HG03159 (cell line): ENCODE data around the gene IQCE.

Experiments used
- ATAC-seq: cut with Tn5 transposase; IDR thresholded peaks from one replicate; pipeline ENCODE4 v1.9.1; 2021; ENCODE audit warnings: mild to moderate bottlenecking, moderate library complexity; ENCODE audit not compliant: unreplicated experiment

Gene IQCE

DNA sequence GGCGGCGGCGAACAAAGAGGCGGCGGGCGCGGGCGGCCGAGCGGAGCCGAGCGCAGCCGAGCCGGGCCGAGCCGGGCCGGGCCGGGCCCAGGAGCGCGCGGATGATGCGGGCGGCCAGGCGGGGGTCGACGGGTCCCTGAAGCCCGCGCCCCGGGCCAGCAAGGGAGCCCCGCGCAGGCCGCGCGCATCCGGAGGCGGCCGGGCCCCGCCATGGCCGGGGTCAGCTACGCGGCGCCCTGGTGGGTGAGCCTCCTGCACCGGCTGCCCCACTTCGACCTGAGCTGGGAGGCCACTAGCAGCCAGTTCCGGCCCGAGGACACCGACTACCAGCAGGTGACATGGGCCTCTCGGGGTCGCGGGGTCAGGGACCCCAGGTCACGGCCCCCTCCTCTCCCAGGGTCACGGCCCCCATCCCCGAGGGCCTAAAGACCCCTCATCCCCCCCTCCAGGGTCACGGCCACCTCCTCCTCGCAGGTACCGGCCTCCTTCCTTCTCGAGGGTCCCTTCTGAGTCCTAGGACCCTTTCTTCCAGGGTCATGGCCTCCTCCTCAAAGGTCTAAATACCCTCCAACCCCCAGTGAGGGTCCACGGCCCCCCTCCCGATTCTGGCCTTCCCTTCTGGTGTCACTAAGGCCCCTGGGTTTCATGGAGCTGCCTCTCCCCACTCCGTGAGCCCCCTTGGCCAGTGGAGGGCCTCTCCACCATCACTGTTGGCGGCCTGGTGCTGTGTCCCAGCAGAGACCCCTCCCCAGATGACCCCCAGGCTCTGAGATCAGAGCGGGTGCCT is 73.4 kb downstream of the IQCE start, which contains the start of gene TTYH3:
Gene TTYH3, plus strand, starts transcription at position 41 of the 787 bp plus-strand sequence. Its CDS starts 170 bp downstream, at position 211.
- peak; percentile 38 for ATAC-seq

DNA sequence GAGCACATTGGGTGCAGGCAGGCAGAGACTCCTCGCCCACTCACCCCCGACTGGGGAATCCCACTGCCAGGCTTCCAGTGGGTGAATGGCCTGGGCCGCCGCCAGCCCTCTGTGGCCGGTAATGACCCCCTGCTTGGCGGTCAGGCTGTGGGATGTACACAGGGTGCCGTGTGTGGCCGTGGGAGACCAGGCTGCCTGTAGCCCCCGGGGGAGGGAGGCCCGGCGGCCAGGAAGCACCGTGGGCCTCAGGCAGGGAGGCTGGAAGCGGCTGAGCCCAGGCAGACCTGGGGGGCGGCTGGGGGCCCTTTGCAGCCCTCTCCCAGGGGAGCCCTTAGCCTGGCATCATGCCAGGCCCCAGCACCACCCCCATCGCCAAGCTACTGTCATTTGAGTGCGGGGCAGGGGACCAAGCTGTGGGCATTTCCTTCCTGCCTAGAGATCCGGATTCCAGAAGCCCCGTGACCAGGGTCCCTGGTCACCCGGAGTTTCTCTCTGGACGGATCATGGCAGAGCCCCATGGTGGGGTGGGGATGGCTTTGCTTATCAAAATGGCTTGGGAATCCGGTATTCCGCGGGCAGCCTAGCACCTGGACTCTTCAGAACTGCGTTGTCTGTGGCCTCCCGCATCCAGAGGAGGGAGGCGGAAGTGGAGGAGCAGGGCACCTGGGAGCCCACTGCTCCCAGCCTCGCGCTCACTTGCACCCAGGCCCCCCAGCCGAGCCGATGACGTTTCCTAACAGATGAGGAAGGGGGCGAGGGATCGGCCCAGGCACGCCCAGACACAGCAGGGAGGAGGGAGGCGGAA is 74.2 kb downstream of the IQCE start:
- ATAC-seq = no peak

DNA sequence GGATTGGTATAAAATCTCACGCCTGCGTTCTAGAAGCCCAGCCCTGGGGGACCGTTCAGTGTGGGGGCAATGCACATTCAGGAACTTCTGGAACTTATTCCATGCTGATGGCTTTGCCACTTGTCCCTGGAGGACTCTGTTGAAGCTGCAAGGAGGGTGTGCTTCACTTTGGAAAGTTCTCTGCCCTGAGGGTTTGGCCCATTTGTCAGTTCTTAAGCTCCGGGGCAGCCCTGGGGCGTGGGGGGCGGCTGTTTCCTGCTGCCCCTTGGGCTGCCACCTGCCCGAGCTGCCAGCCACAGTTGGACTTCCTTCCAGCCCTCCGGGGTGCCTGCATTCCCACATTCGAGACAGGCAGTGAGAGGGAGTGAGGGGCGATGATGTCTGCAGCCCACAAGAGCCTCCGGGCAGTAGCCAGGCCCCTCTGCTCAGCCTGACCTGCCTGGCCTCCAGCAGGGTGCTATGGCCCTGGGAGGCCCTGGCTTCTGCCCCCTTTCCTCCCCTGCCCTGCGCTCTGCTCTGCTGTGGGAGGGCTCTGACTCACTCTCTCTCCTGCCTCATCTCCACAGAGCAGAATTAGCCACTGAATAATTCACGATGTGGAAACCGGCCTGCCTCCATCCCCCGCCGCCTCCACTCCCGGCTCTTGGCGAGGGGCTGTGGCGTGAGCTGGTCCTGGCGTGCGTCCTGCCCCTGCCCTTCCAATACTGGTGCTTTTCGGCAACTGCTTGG is 74.9 kb downstream of the IQCE start:
- no peak for ATAC-seq

DNA sequence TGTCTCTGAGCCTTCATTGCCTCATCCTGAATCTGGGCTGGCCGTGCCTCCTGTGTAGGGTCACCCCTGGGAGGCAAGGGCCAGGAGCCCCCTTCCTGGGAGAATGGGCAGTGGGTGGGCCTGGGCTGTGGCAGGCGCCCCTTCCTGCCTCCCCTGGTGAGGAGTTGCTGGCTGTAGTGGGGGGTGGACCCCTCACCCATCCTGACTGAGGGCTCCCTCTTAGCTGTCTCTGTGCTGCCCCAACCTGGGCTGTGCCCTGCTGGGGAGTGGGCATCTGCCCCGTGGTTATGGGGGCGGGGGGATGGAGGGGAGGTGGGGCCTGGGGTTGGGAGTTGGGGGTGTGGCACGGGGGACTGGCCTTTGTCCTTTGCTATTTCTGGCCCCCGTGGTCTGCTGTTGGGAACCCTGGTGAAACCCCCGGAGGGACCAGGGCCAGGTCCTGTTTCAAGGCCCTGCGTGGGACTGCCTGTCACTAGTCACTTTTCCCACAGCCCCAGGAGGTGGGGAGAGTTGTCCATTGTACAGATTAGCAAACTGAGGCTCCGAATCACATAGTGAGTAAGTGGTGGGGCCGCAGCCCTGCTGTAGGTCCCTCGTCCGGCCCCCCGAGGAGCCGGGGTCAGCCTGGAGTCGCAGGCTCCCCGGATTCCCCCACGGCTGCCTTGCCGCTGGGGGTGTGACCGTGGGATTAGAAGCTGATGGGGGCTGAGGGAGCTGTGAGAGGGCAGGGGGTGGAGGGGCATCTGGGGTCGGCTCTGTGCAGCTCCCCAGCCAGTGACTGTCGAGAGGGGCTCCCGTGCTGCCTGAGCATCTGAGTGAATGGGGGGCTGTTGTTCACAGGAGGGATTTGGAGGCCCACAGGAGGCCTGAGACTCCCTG is 75.7 kb downstream of the IQCE start:
- no peak for ATAC-seq

DNA sequence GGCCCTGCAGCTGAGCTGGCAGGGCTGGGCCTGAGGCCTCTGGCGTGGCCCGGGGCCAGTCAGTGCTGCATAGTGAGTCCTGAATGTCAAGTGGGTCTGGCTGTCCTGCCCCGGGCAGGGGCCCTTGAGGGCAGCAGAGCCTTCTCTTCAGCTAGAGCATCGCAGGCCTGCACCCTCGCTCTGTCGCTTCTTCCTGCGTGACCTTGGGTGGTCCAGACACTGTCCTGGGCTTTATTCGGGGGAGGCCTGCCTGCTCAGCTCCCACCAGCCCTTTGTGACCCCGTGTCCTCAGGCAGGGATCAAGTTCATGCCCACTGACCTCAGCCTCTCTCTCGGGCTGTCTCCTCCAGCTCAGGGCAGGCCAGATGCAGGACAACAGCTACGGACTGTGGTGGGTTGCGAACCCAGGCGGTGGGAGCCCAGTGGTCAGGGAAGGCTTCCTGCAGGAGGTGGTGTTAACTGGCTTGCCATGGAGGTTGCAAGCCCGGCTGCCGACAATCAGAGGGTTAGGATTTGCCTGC is 76.4 kb downstream of the IQCE start:
- ATAC-seq = no peak

DNA sequence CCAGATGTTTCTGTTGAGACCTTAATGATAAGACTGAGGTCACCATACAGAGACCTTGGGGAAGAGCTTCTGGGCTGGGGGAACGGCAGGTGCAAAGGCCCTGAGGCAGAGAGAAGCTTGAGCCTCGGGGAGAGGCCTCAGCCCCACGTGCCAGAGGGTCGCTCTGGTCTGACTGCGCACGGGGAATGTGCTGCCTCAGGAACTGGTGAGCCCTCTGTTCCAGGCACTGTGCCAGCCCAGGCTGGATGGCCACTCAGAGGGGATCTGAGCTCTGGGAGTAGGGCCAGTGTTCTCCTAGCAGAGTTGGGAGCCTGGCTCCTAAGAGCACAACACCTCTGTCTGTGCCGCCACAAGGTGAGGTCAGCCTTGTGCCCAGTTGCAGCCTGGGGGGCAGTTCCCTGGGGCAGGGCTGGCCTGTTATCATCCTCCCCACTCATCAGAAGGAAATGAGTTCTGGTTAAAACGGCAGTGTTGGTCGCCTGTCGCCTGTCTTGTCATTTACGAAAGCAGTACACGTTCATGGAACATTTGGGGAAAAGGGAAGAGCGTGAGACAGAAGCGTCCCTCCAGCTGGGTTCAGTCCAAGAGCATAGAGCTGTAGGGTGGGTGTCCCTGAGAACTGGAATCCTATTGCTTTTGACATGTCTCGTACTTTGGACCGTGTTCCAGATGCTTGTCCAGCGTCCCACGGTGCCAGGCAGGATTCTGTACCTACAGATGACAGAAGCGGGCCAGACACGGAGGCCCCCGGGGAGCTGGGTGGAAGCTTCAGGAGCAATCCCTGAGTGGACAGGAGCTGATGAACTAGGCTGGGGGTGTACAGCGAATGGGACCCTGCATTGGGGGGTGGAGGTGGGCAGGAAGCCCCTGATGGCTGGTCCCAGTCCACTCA is 77.3 kb downstream of the IQCE start:
- no peak for ATAC-seq

DNA sequence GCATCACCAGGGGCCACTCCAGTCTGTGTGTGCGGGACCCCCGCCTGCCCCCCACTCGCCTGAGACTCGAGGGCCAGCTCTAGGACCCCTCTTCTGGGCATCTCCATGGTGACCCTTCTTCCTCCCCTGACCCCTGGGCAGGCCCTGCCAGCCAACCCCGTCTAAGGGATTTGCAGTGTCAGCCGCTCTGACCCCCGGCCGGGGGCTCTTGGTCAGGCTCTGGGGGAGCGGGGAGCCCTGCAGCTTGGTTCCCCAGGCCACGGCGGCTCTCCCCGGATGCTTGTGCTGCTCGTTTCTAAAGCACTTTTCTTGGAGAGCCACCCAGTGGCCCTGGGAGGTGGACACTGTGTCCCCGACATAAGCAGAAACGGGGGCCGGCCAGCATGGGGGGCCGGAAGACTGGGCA is 78.3 kb downstream of the IQCE start:
- no peak for ATAC-seq

DNA sequence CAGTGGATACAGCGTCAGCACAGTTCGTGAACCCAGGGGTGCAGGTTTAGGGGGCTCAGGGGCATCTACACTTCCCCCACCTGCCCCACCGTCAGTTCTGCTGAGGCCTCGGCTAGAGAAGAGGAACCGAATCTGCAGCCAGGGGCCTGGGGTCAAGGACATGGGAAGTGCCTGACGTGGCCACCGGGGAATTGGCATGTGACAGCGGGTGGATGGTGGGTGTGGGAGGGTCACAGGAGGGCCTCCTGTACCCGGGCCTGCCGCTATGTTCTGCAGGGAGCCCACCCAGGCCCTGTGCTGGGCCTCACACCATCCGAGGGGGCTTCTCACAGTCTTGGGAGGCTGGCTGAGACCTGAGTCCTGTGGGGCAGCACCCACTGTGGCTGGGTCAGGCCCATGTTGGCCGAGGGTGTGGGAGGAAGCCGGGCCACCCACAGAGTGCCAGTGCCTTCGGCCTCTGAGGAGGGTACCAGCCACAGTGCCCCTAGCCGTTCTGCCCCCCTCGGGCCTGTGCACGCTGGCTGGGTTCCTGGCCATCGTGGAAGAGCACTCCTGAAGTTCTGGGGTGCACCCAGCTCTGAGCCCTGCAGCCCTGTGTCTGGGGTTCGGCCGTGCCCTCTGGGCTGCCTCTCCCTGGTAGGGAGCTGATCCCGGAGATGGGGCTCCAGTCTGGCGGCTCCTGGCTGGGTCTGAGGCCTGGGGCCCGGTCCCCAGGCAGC is 78.9 kb downstream of the IQCE start:
- ATAC-seq = peak; percentile 33

DNA sequence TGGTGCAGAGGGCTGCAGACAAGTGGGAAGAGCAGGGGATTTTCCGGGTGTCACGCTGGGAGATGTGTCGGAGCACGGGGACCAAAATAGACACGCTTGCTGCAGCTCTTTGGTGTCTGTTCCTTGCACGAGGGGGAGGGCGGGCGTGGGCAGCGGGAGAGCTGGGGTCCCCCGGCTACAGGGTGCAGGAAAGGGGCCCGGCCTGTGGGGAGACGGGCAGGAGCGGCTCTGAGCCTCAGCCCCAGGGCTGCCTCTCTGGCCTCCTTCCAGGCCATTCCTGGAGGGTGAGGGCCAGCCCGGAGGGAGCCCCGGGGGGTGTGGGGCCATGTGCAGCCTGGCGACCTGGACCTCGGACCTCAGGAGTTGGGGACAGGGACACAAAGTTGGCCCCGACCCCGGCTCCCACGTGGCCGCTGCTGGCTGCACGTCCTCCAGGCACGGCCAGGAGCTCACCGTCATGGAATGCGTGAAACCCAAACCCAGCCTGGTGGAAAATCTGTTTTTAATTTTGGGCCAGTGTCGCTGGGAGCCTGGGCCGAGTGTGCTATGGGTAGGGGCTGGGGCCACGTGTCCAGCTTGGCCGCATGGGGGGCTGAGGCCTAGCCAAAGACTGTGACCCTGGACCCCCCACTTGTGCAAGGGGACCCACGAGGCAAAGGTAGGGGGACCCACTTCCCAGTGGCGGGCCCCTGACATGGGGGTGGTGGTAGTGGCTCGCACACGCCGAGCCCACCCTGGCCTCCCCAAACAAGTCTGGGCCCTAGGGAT is 79.6 kb downstream of the IQCE start:
- ATAC-seq = no peak

DNA sequence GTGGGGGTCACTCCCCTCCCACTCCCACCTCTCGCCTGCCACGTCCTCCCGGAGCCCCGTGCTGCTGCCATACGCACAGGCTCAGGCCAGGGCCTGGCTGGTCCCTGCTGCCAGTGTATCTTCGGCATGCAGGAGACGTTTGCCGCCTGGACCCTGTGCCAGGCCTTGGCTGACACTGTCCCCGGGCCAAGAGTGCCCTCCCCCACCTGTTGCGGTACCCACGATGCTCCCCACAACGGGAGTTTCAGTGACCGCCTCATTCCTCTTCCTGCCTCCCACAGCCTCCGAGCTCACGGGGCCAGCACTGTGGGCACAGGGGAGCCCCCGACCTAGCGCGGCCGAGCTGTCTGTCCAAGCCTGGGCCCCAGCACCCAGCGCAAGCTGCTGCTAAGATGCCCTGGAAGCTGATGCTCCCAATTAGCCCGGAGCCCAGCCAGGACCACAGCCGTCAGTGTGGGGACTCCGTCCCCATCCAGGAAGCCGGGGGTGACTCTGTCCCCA is 80.5 kb downstream of the IQCE start:
- ATAC-seq = no peak

DNA sequence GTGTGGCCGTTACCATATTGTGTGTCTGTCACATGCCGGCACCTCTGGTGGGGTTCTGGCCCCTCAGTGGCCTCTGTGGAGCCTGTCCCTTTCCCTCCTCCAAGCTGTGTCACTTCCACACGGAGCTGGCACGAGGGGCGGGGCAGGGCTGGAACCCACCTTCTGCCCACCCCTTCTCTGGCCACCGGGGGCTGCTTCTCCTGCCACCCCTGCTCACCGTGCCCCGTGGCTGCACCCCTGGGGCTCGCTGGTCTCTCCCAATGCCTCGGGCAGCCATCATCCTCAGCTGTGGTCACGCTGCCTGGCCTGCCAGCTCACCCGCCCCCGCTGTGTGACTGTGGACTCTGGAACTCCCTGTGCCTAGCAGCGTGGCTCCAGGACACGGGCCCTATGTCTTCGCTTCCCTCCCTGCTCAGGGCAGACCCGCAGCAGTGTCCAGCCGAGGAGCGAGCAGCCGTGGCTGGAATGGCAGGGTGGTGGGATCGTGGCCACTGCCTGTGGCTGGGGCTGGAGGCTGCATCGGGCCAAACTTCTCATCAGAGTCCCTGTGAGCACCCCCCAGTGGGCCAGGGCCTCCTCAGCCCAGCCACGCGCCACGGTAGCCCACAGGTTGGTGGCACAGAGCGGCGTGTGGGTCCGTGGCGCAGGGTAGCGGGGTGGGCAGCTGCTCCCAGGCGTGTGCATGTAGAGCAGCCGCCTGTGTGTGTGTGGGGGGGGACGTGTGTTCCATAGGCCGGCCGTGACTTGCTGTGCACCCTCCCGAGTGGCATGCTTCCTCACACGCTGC is 81.1 kb downstream of the IQCE start:
- no peak for ATAC-seq

DNA sequence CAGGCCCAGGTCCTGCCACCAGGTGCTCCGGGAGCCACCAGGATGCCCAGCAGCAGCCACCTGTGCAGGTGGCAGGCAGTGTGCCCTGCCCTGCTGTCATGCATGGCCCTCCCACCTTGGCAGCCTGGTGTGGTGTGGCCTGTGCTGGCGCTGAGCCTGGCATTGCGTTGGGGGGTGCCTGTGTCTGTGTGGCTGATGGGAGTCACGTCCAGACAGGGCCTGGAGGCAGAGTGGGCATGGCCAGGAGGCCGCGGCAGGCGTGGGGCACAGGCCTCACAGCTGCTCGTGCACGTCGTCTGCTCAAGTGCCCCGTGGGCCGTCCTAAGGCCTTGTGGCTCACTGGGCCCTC is 81.7 kb downstream of the IQCE start:
- no peak for ATAC-seq

DNA sequence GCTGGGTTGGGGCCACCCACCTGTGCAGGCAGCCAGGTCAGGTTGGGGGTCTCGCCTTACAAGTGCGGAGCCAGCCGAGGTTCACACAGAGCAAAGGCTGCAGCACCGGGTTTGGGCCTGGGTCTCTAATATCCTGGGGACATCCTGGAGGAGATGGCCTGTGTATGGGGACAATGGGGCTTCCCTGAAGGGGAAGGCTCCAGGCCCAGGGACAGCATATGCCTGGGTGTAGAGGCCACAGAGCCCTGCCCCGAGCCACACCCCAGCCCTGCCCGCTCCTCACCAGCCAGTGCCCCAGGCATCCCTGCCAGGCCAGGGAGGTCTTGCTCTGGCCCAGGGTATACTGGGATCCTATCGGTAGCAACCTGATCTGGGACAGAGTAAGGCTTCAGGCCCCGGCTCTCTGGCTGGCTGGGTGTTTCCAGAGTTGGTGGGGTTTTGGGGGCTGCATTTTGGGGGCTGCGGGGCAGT is 82.1 kb downstream of the IQCE start:
- ATAC-seq = no peak

DNA sequence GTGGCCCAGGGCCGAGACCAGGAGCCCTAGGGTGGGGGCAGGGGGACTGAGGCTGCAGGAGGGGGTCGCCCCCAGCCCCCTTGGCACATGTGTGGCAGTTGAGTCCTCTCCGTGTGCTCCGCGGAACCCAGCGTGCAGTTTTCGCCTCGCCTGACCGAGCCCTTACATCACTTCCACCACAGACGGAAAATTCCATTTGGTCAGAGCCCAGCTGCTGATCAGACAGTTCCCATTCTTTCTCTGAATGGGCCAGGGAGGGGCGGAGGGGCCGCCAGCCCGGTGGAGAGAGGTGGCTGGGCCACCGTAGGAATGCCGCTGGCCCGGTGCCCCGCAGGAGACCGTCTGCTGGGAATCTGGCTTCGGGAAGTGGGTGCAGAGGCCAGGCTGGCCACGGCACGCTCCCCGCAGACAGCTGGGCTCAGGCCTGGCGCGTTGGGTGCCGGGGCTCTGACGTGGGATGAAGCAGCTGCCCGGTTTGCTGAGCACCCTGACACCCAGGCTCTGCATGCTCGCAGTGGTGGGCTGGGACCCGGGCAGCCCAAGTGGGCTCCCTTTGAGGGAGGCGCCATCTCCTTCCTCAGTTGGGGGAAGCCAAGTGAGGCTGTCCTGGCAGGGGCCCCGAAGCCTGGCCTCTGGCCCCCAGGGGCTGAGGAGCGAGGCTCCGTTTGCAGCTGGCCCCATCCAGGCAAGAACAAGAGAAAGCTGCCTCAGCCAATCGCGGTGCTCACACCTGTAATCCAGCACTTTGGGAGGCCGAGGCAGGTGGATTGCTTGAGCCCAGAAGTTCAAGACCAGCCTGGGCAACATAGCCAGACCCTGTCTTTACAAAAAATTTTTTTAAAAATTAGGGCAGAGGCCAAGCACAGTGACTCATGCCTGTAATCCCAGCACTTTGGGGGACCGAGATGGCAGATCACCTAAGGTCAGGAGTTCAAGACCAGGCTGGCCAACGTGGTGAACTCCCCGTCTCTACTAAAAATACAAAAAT is 82.9 kb downstream of the IQCE start:
- ATAC-seq = peak; percentile 37

DNA sequence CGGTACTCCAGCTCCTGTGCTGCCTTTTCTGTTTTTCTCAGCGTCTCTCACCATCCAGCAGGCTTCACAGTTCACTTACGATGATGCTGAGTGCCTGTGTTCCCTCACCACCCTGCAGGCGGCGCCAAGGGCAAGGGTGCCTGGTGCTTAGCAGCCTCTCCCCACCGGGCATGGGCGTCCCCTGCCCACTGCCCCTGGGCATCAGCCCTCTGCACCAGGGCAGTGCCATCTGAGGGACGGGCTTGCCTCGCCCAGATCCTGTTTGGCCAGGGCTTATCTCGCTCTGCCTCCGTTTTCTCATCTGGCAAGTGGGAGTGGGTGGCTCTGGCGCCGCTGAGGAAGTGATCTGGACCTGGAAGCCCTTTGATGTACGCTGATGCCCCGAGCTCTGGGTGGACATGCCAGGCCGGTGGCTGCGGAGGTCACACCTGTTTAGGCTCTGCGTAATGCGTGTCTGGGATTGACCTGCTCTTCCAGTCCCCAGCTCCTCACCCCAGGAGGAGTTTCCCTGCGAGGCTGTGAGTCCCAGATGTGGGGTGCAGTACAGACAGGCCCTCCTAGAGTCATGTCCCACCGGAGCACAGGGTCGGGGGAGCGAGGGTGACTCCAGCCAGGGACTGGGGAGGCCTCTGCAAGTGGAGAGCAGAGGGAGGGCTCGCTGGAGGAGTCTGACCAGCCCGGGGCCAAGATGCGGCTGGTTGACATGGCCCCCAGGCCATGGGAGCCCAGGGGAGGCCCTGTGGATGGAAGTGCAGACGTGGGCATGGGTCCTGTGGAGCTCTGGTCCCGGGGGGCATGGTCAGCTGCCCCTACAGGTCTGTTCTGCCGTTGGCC is 84.8 kb downstream of the IQCE start:
- no peak for ATAC-seq
